Loucy (cell line): ENCODE results near the gene PSMD10.

Experiments
- H2AFZ ChIP-seq: fragments of 200-600 bp; sonication (generic); 2 replicates; pipeline ENCODE4 v1.6.0; 2016; ENCODE audit warnings: antibody characterized with exemption, mild to moderate bottlenecking, low read length, moderate library complexity
- H3F3A ChIP-seq: fragments of 200-600 bp; 2 replicates; pipeline ENCODE4 v1.6.0; 2016; ENCODE audit warnings: antibody characterized with exemption, low read depth, mild to moderate bottlenecking
- H3K27me3 ChIP-seq: fragments of 200-600 bp; sonication (generic); 2 replicates; pipeline ENCODE4 v1.6.1; 2014; ENCODE audit warnings: low read length, mild to moderate bottlenecking; ENCODE audit not compliant: insufficient read depth, poor library complexity, severe bottlenecking
- H3K36me3 ChIP-seq: fragments of 200-600 bp; sonication (generic); 2 replicates; pipeline ENCODE4 v1.6.1; 2016; ENCODE audit warnings: low read length; ENCODE audit not compliant: insufficient read depth
- H3K4me1 ChIP-seq: fragments of 200-600 bp; sonication (generic); 2 replicates; pipeline ENCODE4 v1.5.1; 2014; ENCODE audit warnings: low read length, mild to moderate bottlenecking; ENCODE audit not compliant: insufficient read depth, poor library complexity, severe bottlenecking
- H3K4me2 ChIP-seq: fragments of 200-600 bp; sonication (generic); 2 replicates; pipeline ENCODE4 v1.6.0; 2014; ENCODE audit warnings: antibody characterized with exemption, low read length, low read depth, mild to moderate bottlenecking; ENCODE audit not compliant: poor library complexity, severe bottlenecking
- H3K4me3 ChIP-seq: fragments of 200-600 bp; sonication (generic); 2 replicates; pipeline ENCODE4 v1.5.1; 2014; ENCODE audit warnings: low read length, mild to moderate bottlenecking, mixed read lengths; ENCODE audit not compliant: poor library complexity, severe bottlenecking
- H3K79me2 ChIP-seq: fragments of 200-600 bp; sonication (generic); 2 replicates; pipeline ENCODE4 v1.6.1; 2014; ENCODE audit warnings: low read length; ENCODE audit not compliant: insufficient read depth
- H3K9ac ChIP-seq: fragments of 200-600 bp; sonication (generic); 2 replicates; pipeline ENCODE4 v1.6.0; 2014; ENCODE audit warnings: mild to moderate bottlenecking, low read depth, low read length, moderate library complexity; ENCODE audit not compliant: poor library complexity, severe bottlenecking
- H3K9me2 ChIP-seq: fragments of 200-600 bp; sonication (generic); replicated peaks from 2 replicates; pipeline ENCODE4 v1.6.1; 2016; ENCODE audit warnings: low read depth, low read length, mixed read lengths
- H3K9me3 ChIP-seq: fragments of 200-600 bp; sonication (generic); 2 replicates; pipeline ENCODE4 v1.6.1; 2014; ENCODE audit warnings: mild to moderate bottlenecking, antibody characterized with exemption, low read length, low read depth; ENCODE audit not compliant: insufficient read depth
- H4K20me1 ChIP-seq: fragments of 200-600 bp; sonication (generic); 2 replicates; pipeline ENCODE4 v1.6.0; 2014; ENCODE audit warnings: antibody characterized with exemption, low read length, mild to moderate bottlenecking; ENCODE audit not compliant: insufficient read depth, poor library complexity, severe bottlenecking
- EZH2phosphoT487 ChIP-seq: fragments of 200-600 bp; IDR thresholded peaks from 2 replicates; pipeline ENCODE4 v1.6.1; 2018; ENCODE audit warnings: antibody characterized with exemption, mild to moderate bottlenecking, moderate library complexity, borderline replicate concordance
- TF ChIP-seq, protein P1 (sequence below): fragments of 200-600 bp; sonication (generic); conservative IDR thresholded peaks from 2 replicates; pipeline ENCODE4 v1.5.1; 2014; ENCODE audit warnings: mild to moderate bottlenecking, antibody characterized with exemption, low read length

Gene PSMD10

DNA sequence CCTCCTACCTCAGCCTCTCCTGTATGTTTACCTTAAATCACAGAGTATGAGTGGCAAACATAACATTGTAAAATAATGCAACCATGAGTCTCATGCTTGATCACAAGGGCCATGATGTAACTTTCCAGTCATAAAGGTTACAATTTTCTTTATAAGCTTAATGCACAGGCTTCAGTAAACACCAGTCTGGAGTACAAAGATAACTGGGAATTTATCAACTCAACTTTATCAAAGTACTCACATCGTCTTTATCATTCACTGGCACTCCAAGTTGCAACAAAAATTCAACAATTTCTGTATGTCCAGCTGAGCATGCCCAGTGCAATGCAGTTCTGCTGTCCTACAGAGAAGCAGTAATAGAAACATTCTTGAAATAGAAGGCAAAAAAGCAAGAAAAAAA is 2.8 kb downstream of the PSMD10 start:
- H3K4me3 ChIP-seq: peak overlapping the region; percentile 43
- H3K27me3 ChIP-seq: no peaks in the 10 kb centered on the region
- H3F3A ChIP-seq: no peaks in the 10 kb centered on the region
- peaks cover 16% of the 10 kb centered on the region; the same call in 1 of the 2 replicates for H3K36me3 ChIP-seq
- H3K9me2 ChIP-seq: no peaks in the 10 kb centered on the region
- peak overlapping the region; percentile 36 for H3K9ac ChIP-seq
- H2AFZ ChIP-seq: no peak overlapping the region
- H3K79me2 ChIP-seq: peaks cover 36% of the 10 kb centered on the region
- H3K9me3 ChIP-seq: no peaks in the 10 kb centered on the region
- peaks cover 5% of the 10 kb centered on the region for H3K4me1 ChIP-seq
- peak overlapping the region; percentile 50 for H3K4me2 ChIP-seq
- H4K20me1 ChIP-seq: no peaks in the 10 kb centered on the region
- TF ChIP-seq EZH2phosphoT487: no peak
- TF ChIP-seq, protein P1, sequence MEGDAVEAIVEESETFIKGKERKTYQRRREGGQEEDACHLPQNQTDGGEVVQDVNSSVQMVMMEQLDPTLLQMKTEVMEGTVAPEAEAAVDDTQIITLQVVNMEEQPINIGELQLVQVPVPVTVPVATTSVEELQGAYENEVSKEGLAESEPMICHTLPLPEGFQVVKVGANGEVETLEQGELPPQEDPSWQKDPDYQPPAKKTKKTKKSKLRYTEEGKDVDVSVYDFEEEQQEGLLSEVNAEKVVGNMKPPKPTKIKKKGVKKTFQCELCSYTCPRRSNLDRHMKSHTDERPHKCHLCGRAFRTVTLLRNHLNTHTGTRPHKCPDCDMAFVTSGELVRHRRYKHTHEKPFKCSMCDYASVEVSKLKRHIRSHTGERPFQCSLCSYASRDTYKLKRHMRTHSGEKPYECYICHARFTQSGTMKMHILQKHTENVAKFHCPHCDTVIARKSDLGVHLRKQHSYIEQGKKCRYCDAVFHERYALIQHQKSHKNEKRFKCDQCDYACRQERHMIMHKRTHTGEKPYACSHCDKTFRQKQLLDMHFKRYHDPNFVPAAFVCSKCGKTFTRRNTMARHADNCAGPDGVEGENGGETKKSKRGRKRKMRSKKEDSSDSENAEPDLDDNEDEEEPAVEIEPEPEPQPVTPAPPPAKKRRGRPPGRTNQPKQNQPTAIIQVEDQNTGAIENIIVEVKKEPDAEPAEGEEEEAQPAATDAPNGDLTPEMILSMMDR: no peak

GRCh38 chrX:108087792-108088191 is 3.5 kb downstream of the PSMD10 start:
- no peaks in the 10 kb centered on the region for H3F3A ChIP-seq
- no peaks in the 10 kb centered on the region for H4K20me1 ChIP-seq
- peaks cover 36% of the 10 kb centered on the region for H3K79me2 ChIP-seq
- no peak overlapping the region for H3K9ac ChIP-seq
- no peaks in the 10 kb centered on the region for H3K9me3 ChIP-seq
- H3K4me1 ChIP-seq: peaks cover 5% of the 10 kb centered on the region
- H3K4me2 ChIP-seq: no peak overlapping the region
- no peaks in the 10 kb centered on the region for H3K27me3 ChIP-seq
- TF ChIP-seq, protein P1: no peak
- TF ChIP-seq EZH2phosphoT487: no peak
- no peak overlapping the region for H3K4me3 ChIP-seq
- no peaks in the 10 kb centered on the region for H3K9me2 ChIP-seq
- H2AFZ ChIP-seq: no peak overlapping the region
- H3K36me3 ChIP-seq: peaks cover 16% of the 10 kb centered on the region; the same call in 1 of the 2 replicates

DNA sequence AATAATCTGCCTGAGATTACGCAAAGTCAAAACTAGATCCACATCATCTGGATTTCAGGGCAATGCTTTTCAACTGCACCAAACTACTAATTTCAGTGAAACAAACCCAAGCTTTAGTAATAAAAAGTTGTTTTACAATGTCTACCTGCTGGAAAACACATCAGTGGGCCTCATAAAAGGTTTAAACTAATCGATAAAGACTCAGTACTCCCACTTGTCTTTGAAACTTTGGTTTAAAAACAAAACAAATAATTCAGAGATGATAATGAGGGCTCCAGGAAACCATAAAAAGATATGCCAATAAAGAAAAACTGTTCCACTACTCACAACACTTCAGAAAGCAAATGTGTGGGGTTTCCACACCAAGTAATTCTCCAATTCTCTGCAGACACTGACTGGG is 10.2 kb downstream of the PSMD10 start:
- no peak for TF ChIP-seq EZH2phosphoT487
- Histone ChIP-seq H3K9me2 (no peaks in the 10 kb centered on the region), H3K79me2 (no peaks in the 10 kb centered on the region), H2AFZ (no peak overlapping the region), H3K4me1 (no peaks in the 10 kb centered on the region), H3K9me3 (no peaks in the 10 kb centered on the region), H3K4me3 (no peak overlapping the region), H3K4me2 (no peak overlapping the region), H3K36me3 (0 out of 2 replicates have a peak, but pooled peaks cover 4% of the 10 kb centered on the region), H4K20me1 (no peaks in the 10 kb centered on the region), H3K9ac (no peak overlapping the region), H3K27me3 (no peaks in the 10 kb centered on the region), H3F3A (no peaks in the 10 kb centered on the region)

GRCh38 chrX:108072746-108073145 is 18.6 kb downstream of the PSMD10 start:
- no peak overlapping the region for H3K9ac ChIP-seq
- no peak overlapping the region for H3K4me3 ChIP-seq
- no peaks in the 10 kb centered on the region for H3K9me2 ChIP-seq
- H3F3A ChIP-seq: no peaks in the 10 kb centered on the region
- no peaks in the 10 kb centered on the region for H4K20me1 ChIP-seq
- no peaks in the 10 kb centered on the region for H3K36me3 ChIP-seq
- H2AFZ ChIP-seq: no peak overlapping the region
- no peaks in the 10 kb centered on the region for H3K27me3 ChIP-seq
- no peaks in the 10 kb centered on the region for H3K9me3 ChIP-seq
- H3K4me2 ChIP-seq: no peak overlapping the region
- no peaks in the 10 kb centered on the region for H3K79me2 ChIP-seq
- no peaks in the 10 kb centered on the region for H3K4me1 ChIP-seq
- no peak for TF ChIP-seq EZH2phosphoT487
- TF ChIP-seq, protein P1: no peak
